Measurements from ENCODE around the gene MYO1A.

The MYO1A gene

DNA sequence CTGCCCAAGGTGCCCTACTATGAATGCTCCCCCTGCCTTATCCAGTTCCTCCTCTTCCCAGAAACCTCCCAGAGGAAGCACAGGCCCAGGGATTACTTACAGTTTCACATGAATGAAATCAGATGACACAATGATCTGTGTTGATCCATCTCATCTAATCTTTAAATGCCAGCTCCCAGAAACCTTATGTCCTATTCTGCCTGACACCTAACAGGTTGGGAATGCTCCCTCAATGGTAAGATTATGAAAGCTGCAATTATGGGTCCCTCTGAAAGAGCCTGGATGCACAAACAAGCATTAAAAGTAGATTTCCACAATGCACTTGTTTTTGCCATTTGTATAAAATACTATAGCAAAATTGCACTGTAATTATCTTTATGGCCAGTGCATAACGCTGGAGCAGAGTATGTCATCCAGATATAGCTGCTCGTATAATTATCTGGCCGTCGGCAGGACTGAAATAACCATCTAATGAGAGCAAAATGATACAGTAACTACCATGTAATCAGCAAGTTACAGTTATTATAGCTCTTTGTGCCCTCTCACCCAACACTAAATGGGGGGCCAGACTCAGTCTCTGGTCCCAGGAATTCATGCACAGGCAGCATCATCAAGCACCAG is 39.2 kb downstream of the MYO1A start:
- Histone ChIP-seq H3K27me3 (ENCODE audit: insufficient read depth, low read length) (no peaks in the 10 kb centered on the region), H3K27ac (ENCODE audit: low read depth, low read length) (no peak overlapping the region), H3K9me3 (ENCODE audit: insufficient read depth, low read depth, low read length) (no peaks in the 10 kb centered on the region), H3K4me1 (ENCODE audit: insufficient read depth, low read length) (peaks cover 29% of the 10 kb centered on the region), H3K9ac (ENCODE audit: low read depth, low read length) (no peak overlapping the region), H3K36me3 (ENCODE audit: insufficient read depth, low read length) (no peaks in the 10 kb centered on the region), H3K4me3 (ENCODE audit: low read length) (no peak overlapping the region)
- 80% methylated on average over 4 of the region's 4 CpGs for WGBS

DNA sequence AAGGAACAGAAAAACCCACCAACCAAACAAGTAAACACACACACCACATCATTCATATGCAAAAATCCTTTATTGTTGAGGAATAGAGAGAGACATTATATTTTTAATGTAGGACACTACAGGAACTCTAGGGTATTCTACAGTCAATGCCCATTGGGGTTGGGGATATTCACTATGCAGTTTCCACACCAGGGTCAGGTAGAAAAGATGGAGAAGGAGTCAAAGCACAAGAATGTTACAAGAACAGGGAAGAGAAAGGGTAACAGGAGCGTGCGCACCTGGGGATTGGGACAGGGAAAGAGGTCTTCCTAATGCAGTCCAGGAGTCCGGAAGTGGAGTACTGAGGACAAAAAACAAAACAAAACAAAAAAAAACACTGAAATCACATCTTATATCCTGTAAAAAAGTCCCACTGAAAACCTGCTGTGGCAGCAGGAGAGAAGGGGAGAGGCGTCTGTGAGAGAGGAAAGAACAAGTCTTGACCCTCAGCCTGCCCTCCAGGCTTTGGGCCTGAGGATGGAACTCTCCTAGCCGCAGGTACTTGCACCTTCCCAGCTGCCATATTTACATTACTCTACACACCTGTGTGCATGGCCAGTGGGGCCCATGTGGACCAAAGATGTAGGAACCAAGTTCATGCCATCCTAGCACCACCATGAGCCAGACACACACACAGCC is 39.8 kb downstream of the MYO1A start:
- Histone ChIP-seq H3K27me3 (ENCODE audit: insufficient read depth, low read length) (no peaks in the 10 kb centered on the region), H3K9ac (ENCODE audit: low read depth, low read length) (no peak overlapping the region), H3K9me3 (ENCODE audit: insufficient read depth, low read depth, low read length) (no peaks in the 10 kb centered on the region), H3K4me1 (ENCODE audit: insufficient read depth, low read length) (peaks cover 34% of the 10 kb centered on the region), H3K36me3 (ENCODE audit: insufficient read depth, low read length) (no peaks in the 10 kb centered on the region), H3K4me3 (ENCODE audit: low read length) (no peak overlapping the region), H3K27ac (ENCODE audit: low read depth, low read length) (no peak overlapping the region)
- WGBS = 87% methylated on average over 5 of the region's 5 CpGs

DNA sequence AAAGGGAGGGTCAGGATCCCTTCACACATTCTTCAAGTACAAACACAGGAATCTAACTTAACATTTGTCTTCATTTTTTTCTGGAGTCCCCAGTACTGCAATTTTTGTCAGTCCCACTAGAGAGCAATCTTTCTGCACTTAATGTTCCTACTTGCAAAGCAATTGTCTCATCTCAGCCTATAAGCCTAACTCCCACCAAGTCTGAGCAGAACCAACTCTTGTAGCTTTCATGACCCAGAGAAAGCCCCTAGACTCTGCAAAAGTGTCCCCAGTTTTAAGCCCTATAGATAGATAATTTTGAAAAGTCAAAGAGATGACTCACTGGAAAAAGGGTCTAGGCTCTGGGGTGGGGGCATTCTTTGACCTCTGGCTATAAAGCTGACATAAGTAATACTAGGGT is 41.8 kb downstream of the MYO1A start:
- Histone ChIP-seq H3K4me1 (ENCODE audit: insufficient read depth, low read length) (peaks cover 34% of the 10 kb centered on the region), H3K9me3 (ENCODE audit: insufficient read depth, low read depth, low read length) (no peaks in the 10 kb centered on the region), H3K27me3 (ENCODE audit: insufficient read depth, low read length) (no peaks in the 10 kb centered on the region), H3K4me3 (ENCODE audit: low read length) (no peak overlapping the region), H3K36me3 (ENCODE audit: insufficient read depth, low read length) (peaks cover 18% of the 10 kb centered on the region), H3K9ac (ENCODE audit: low read depth, low read length) (no peak overlapping the region), H3K27ac (ENCODE audit: low read depth, low read length) (no peak overlapping the region)

DNA sequence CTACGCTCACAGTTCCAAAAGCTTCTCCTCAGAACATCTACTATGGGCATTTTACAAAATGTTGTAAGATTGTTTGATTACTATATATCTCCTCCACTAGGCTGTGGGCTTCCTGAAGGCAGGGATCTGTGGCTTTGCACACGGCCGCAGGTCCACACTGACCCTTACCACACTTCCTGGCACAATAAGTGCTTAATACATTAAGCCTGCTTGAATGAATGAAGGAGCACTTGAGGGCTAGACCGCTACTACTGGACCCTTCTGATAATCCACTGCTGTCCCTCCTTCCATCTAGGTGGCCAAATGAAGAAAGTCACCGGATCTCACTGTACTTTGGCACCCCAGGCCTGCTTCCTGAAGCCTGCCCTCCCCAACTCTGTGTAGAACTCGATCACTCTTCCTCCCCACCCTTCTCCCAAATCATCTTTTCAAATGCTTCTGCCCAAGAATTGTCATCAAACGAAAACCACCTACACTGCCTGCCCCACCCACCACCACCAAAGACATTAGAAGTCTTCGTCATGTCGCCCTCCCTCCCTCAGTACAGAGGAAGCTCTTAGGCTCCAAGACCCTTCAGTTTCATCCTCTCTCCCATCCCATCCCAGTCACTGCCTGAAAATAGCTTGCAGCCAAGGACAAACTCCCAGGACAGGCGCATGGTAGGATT is 43.0 kb downstream of the MYO1A start:
- no peaks in the 10 kb centered on the region for H3K27me3 ChIP-seq (ENCODE audit: insufficient read depth, low read length)
- peaks cover 30% of the 10 kb centered on the region for H3K36me3 ChIP-seq (ENCODE audit: insufficient read depth, low read length)
- no peak overlapping the region for H3K9ac ChIP-seq (ENCODE audit: low read depth, low read length)
- H3K27ac ChIP-seq (ENCODE audit: low read depth, low read length) = no peak overlapping the region
- 81% methylated on average over 9 of the region's 10 CpGs for WGBS
- H3K9me3 ChIP-seq (ENCODE audit: insufficient read depth, low read depth, low read length) = no peaks in the 10 kb centered on the region
- H3K4me1 ChIP-seq (ENCODE audit: insufficient read depth, low read length) = peaks cover 34% of the 10 kb centered on the region
- peak overlapping the region; percentile 36 for H3K4me3 ChIP-seq (ENCODE audit: low read length)

DNA sequence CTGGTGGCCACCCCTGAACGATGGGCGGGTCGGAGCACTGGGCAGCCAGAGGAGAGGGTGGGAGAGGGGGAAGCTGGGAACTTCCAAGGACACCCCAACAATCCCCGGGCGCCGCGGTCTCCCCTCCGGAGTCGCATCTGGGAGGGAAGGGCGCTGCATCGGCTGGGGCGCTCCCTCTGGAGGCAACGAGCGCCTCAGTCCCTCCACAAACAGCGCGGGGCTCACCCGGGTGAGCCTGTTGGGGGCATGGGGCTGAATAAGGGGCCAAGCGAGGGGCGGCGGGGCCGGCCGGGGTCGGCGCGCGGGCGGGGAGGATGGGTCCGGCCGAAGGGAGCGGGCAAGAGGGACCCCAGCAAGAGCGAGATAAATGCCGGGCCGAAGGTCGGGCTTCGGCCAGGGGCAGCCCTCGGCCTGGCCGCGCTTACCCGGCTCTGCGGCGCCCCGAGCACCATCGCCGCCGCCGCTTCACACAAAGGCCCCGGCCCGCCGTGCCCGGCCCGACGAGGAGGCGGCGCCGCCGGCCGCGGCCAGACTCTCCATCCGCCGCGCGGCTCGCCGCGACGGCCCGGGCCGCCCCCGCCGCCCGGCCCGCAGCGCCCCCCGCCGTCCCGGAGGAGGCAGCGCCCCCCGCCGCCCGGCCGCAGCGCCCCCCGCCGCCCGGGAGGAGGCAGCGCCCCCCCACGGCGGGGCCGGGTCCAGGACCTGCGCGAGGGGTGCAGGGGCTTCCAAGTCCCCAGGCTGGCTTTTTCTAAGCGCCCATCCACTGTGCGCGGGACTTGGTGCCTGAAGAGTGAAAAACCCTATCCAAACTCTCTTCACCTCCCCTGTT is 43.7 kb downstream of the MYO1A start, which contains the start of gene ZBTB39:
ZBTB39 (minus strand) TSS at position 567 of the 829 bp plus-strand sequence. CDS start 1,629 bp downstream, outside the sequence.
- Histone ChIP-seq H3K4me1 (ENCODE audit: insufficient read depth, low read length) (peaks cover 30% of the 10 kb centered on the region; the same call in 1 of the 2 replicates), H3K27me3 (ENCODE audit: insufficient read depth, low read length) (no peaks in the 10 kb centered on the region), H3K36me3 (ENCODE audit: insufficient read depth, low read length) (peaks cover 37% of the 10 kb centered on the region), H3K27ac (ENCODE audit: low read depth, low read length) (peak within 1 kb of the TSS; percentile 56), H3K4me3 (ENCODE audit: low read length) (peak within 1 kb of the TSS; percentile 94), H3K9me3 (ENCODE audit: insufficient read depth, low read depth, low read length) (no peaks in the 10 kb centered on the region), H3K9ac (ENCODE audit: low read depth, low read length) (peak within 1 kb of the TSS; percentile 92)
- WGBS = under 1% methylated on average over 94 of the region's 94 CpGs

DNA sequence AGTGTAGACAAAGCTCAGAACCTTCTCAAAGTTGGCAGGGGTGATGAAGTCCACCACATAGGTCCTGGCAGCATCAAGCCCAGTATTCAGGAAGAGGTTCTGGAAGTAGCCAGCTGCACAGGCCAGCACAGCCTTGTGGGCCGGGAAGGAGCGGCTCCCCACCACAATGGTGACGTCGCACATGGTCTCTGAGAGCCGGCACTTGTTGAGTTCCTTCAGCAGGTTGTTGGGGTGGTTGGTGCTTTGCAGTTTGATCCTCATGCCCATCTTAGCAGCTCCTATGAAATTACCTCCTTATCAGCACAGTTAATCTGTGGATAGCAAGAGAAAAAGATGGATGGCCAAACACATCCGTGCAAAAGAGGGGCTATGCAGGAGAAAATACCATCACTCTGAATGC is 45.3 kb downstream of the MYO1A start:
- Histone ChIP-seq H3K4me1 (ENCODE audit: insufficient read depth, low read length) (peaks cover 16% of the 10 kb centered on the region; the same call in 1 of the 2 replicates), H3K36me3 (ENCODE audit: insufficient read depth, low read length) (peaks cover 52% of the 10 kb centered on the region), H3K9me3 (ENCODE audit: insufficient read depth, low read depth, low read length) (no peaks in the 10 kb centered on the region), H3K27me3 (ENCODE audit: insufficient read depth, low read length) (no peaks in the 10 kb centered on the region), H3K27ac (ENCODE audit: low read depth, low read length) (no peak overlapping the region), H3K4me3 (ENCODE audit: low read length) (peak overlapping the region; percentile 94; the same call in 1 of the 2 replicates), H3K9ac (ENCODE audit: low read depth, low read length) (no peak overlapping the region)
- 91% methylated on average over 6 of the region's 6 CpGs for WGBS

DNA sequence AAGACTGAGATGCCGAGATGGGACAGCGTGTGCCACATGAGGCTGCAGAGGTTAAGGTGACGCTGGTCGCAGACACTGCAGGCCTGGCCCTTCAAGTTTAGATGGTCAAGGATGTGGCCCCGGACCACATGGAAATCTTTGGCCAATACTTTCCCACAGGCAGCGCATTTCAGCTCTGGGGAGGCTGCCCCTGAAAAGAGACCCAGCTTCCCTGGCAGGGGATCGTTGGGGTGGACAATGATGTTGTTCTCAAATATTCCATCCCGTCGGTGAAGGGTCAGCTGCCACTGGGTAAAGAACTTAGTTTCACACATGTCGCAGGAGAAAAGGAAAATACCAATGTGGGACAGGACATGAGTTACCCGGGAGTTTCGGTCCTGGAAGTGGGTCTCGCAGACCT is 46.5 kb downstream of the MYO1A start:
- H3K4me3 ChIP-seq (ENCODE audit: low read length) = no peak overlapping the region
- WGBS = 96% methylated on average over 13 of the region's 13 CpGs
- H3K36me3 ChIP-seq (ENCODE audit: insufficient read depth, low read length) = peaks cover 63% of the 10 kb centered on the region

DNA sequence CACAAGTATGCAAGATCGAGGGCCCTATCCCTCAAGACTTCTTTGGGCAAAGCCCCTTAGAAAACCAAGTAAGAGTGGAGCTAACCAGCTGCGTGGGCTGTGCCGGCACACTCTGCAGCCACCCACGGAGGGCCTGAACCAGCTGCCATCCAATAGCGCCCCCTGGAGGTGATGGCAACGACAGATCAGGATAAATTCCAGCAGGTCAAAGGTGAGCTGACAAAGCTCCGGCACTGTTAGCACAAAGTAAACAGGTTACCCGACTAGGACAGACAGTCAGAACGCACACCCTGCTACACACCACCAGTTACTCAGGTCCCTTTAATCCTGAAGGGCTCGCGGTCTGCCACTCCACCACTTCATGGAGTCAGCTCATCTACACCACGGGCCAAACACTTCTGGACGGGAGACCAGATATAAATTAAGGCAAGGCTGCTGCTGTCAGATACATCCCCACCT is 48.5 kb downstream of the MYO1A start:
- H3K4me1 ChIP-seq (ENCODE audit: insufficient read depth, low read length) = 0 out of 2 replicates have a peak, but pooled peaks cover 5% of the 10 kb centered on the region
- no peak overlapping the region for H3K4me3 ChIP-seq (ENCODE audit: low read length)
- no peaks in the 10 kb centered on the region for H3K9me3 ChIP-seq (ENCODE audit: insufficient read depth, low read depth, low read length)
- WGBS = 60% methylated on average over 13 of the region's 13 CpGs
- peaks cover 63% of the 10 kb centered on the region for H3K36me3 ChIP-seq (ENCODE audit: insufficient read depth, low read length)
- no peak overlapping the region for H3K9ac ChIP-seq (ENCODE audit: low read depth, low read length)
- no peaks in the 10 kb centered on the region for H3K27me3 ChIP-seq (ENCODE audit: insufficient read depth, low read length)
- no peak overlapping the region for H3K27ac ChIP-seq (ENCODE audit: low read depth, low read length)

More for the DNA sequence above, 46.5 kb downstream of the MYO1A start:
- Histone ChIP-seq H3K9me3 (ENCODE audit: insufficient read depth, low read depth, low read length) (no peaks in the 10 kb centered on the region), H3K27me3 (ENCODE audit: insufficient read depth, low read length) (no peaks in the 10 kb centered on the region), H3K27ac (ENCODE audit: low read depth, low read length) (no peak overlapping the region), H3K4me1 (ENCODE audit: insufficient read depth, low read length) (peaks cover 7% of the 10 kb centered on the region; the same call in 1 of the 2 replicates), H3K9ac (ENCODE audit: low read depth, low read length) (no peak overlapping the region)

DNA sequence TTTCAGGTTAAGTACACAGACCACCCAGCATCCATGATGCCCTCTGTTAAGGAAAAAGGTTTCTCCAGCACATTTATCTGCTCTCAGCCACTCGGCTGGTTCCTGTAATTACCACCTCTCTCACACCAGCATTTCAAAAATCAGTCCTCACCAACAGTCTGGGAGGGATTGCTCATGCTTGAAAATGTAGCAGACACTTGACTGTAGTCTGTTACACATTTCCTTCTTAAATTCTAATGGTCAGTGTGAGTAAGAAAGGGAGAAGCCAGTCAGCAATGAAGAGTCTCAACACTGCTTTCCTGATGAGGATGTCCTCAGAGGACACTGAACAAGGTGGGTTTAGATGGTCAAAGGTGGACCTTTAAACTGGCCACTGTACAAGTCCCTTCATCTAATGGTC is 49.5 kb downstream of the MYO1A start:
- 93% methylated on average over 1 of the region's 1 CpG for WGBS
- 0 out of 2 replicates have a peak, but pooled peaks cover 3% of the 10 kb centered on the region for H3K4me1 ChIP-seq (ENCODE audit: insufficient read depth, low read length)
- H3K4me3 ChIP-seq (ENCODE audit: low read length) = no peak overlapping the region
- no peak overlapping the region for H3K27ac ChIP-seq (ENCODE audit: low read depth, low read length)
- no peak overlapping the region for H3K9ac ChIP-seq (ENCODE audit: low read depth, low read length)
- H3K9me3 ChIP-seq (ENCODE audit: insufficient read depth, low read depth, low read length) = no peaks in the 10 kb centered on the region
- peaks cover 63% of the 10 kb centered on the region for H3K36me3 ChIP-seq (ENCODE audit: insufficient read depth, low read length)
- H3K27me3 ChIP-seq (ENCODE audit: insufficient read depth, low read length) = no peaks in the 10 kb centered on the region

DNA sequence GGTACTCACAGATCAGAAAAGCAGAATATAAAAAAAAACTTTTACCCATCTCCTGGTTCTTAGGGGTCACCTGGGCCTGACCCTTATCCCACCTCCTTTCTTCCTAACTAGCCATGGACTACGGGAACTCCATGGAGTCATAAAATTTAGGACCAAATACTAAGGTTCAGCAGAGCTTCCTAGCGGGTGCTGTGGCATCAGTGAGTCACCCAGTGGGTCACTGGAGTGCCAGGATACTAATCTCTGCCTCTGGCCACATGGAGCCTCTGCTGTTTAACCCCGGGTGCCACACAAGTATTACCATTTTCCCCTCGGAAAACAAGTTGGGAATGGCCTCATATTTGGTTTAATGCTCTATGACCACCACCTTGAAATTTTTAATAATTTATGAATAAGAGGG is 50.5 kb downstream of the MYO1A start:
- Histone ChIP-seq H3K36me3 (ENCODE audit: insufficient read depth, low read length) (peaks cover 59% of the 10 kb centered on the region), H3K4me1 (ENCODE audit: insufficient read depth, low read length) (no peaks in the 10 kb centered on the region), H3K9ac (ENCODE audit: low read depth, low read length) (no peak overlapping the region), H3K9me3 (ENCODE audit: insufficient read depth, low read depth, low read length) (no peaks in the 10 kb centered on the region), H3K4me3 (ENCODE audit: low read length) (no peak overlapping the region), H3K27ac (ENCODE audit: low read depth, low read length) (no peak overlapping the region), H3K27me3 (ENCODE audit: insufficient read depth, low read length) (no peaks in the 10 kb centered on the region)
- WGBS = 95% methylated on average over 4 of the region's 4 CpGs
